Endothelial cell of umbilical vein (primary cell): ENCODE data around the gene ARFRP1. TPM values are rescaled to one million over a fixed set of nuclear protein-coding genes. Genes with fewer than 3 reads are reported as not detected.

Experiments
- BruUV-seq: library from RNA; stranded (reverse); fragments of 400-500 nt; replicated peaks from 2 replicates; lab custom pipeline; 2021; lab: Mats Ljungman, UMichigan
- CTCF ChIA-PET: fragments of 300-600, 350-600 bp; sonication (Branson Sonifier 250); formaldehyde crosslinking; loops from one replicate; lab custom pipeline; 2021; ENCODE audit warnings: antibody characterized with exemption, inconsistent platforms; lab: Charles Lee
- POLR2A ChIA-PET: fragments of 300-600, 350-600 bp; sonication (Branson Sonifier 250); formaldehyde crosslinking; loops from one replicate; lab custom pipeline; 2021; ENCODE audit warnings: antibody characterized with exemption, inconsistent platforms; lab: Charles Lee
- DNase-seq: peaks from one replicate; pipeline ENCODE4 v3.0.0-alpha.2; 2011; ENCODE audit warnings: low read depth, low spot score
- FAIRE-seq: peaks from 2 replicates; lab custom pipeline; 2011; peaks lifted over from hg19 to GRCh38; lab: Jason Lieb, UNC
- H2AFZ ChIP-seq: 2 replicates; pipeline ENCODE4 v1.6.0; 2012; ENCODE audit warnings: low read depth, low read length, control low read depth, inconsistent platforms
- H3K27ac ChIP-seq: 2 replicates; pipeline ENCODE4 v1.5.1; 2011; ENCODE audit warnings: low read depth, mild to moderate bottlenecking, control low read depth, low read length, moderate library complexity; ENCODE audit not compliant: insufficient read depth
- H3K27me3 ChIP-seq, 2 experiments: 2 replicates each; pipeline versions ENCODE4 v1.6.0 to v1.6.1; 2011; ENCODE audit warnings: low read length in 2 of 2, mixed read lengths in 1 of 2; ENCODE audit not compliant: control insufficient read depth in 2 of 2, insufficient read depth in 2 of 2
- H3K36me3 ChIP-seq, 2 experiments: 2 replicates in 1 of 2; 3 replicates in 1 of 2; pipeline ENCODE4 v1.5.1; 2011; ENCODE audit warnings: low read length in 2 of 2, mild to moderate bottlenecking in 1 of 2, moderate library complexity in 1 of 2; ENCODE audit not compliant: control insufficient read depth in 2 of 2, insufficient read depth in 2 of 2; ENCODE audit errors: extremely low read depth in 1 of 2
- H3K4me1 ChIP-seq: 3 replicates; pipeline ENCODE4 v1.5.1; 2011; ENCODE audit warnings: mild to moderate bottlenecking, low read length; ENCODE audit not compliant: control insufficient read depth, insufficient read depth; ENCODE audit errors: extremely low read depth
- H3K4me2 ChIP-seq: 2 replicates; pipeline ENCODE4 v1.6.1; 2011; ENCODE audit warnings: low read length, control low read depth, mixed read lengths; ENCODE audit not compliant: insufficient read depth
- H3K4me3 ChIP-seq, 3 experiments: fragments of 200-600 bp in 1 of 3; sonication (generic), shearing (Covaris generic) in 1 of 3; replicated peaks in 1 of 3; 2 replicates each; pipeline ENCODE4 v1.5.1; 2011 to 2016; ENCODE audit warnings: control low read depth in 3 of 3, low read length in 3 of 3, mild to moderate bottlenecking in 2 of 3, inconsistent platforms in 1 of 3, low read depth in 1 of 3, moderate library complexity in 1 of 3; ENCODE audit not compliant: insufficient read depth in 1 of 3
- H3K79me2 ChIP-seq: 2 replicates; pipeline ENCODE4 v1.6.0; 2012; ENCODE audit warnings: low read length, inconsistent platforms; ENCODE audit not compliant: control insufficient read depth, insufficient read depth
- H3K9ac ChIP-seq: replicated peaks from 2 replicates; pipeline ENCODE3; 2011; ENCODE audit warnings: low read length, control low read depth; ENCODE audit not compliant: insufficient read depth; ENCODE audit errors: extremely low read depth
- H3K9me1 ChIP-seq: replicated peaks from 3 replicates; pipeline ENCODE4 v1.6.0; 2011; ENCODE audit warnings: mild to moderate bottlenecking, low read length; ENCODE audit not compliant: control insufficient read depth, insufficient read depth; ENCODE audit errors: extremely low read depth
- H3K9me3 ChIP-seq: replicated peaks from 2 replicates; pipeline ENCODE4 v1.5.1; 2012; ENCODE audit warnings: low read length, inconsistent platforms; ENCODE audit not compliant: control insufficient read depth, insufficient read depth
- H4K20me1 ChIP-seq: replicated peaks from 2 replicates; pipeline ENCODE3; 2011; ENCODE audit warnings: mild to moderate bottlenecking, low read length; ENCODE audit not compliant: control insufficient read depth, insufficient read depth; ENCODE audit errors: extremely low read depth
- EZH2 ChIP-seq: IDR thresholded peaks from 2 replicates; pipeline ENCODE4 v1.6.1; 2012; ENCODE audit warnings: borderline replicate concordance, low read depth, mild to moderate bottlenecking, moderate library complexity, low read length, inconsistent platforms; ENCODE audit not compliant: severe bottlenecking
- FOS ChIP-seq: IDR thresholded peaks from 2 replicates; pipeline ENCODE4 v1.6.1; 2011; ENCODE audit warnings: mild to moderate bottlenecking, low read length, moderate library complexity, borderline replicate concordance; ENCODE audit not compliant: insufficient read depth
- GATA2 ChIP-seq: IDR thresholded peaks from 2 replicates; pipeline ENCODE4 v1.7.0; 2011; ENCODE audit warnings: low read depth, mild to moderate bottlenecking, moderate library complexity, mixed read lengths, low read length; ENCODE audit not compliant: insufficient read length, insufficient read depth
- JUN ChIP-seq: IDR thresholded peaks from 2 replicates; pipeline ENCODE4 v1.6.1; 2011; ENCODE audit warnings: borderline replicate concordance, low read depth; ENCODE audit not compliant: insufficient read length, insufficient read depth
- MAX ChIP-seq: IDR thresholded peaks from 2 replicates; pipeline ENCODE4 v1.6.1; 2011; ENCODE audit not compliant: insufficient read depth, insufficient read length
- MYC ChIP-seq: IDR thresholded peaks from one replicate; pipeline ENCODE4 v1.6.1; 2011; ENCODE audit warnings: mild to moderate bottlenecking, low read depth, low read length
- POLR2A ChIP-seq: IDR thresholded peaks from 2 replicates; pipeline ENCODE4 v1.6.1; 2012; ENCODE audit warnings: low read depth, mild to moderate bottlenecking, control low read depth, low read length
- POLR2AphosphoS5 ChIP-seq: IDR thresholded peaks from 2 replicates; pipeline ENCODE4 v1.6.1; 2012; ENCODE audit warnings: low read depth, mild to moderate bottlenecking, control low read depth, low read length, moderate library complexity; ENCODE audit not compliant: insufficient read depth
- dilution Hi-C: fragments of 300-500 bp; cut with MboI; formaldehyde crosslinking; loops from one replicate; pipeline ENCODE4 v1.15.0; 2019; ENCODE audit warnings: low sequenced_read_pairs; ENCODE audit not compliant: extremely low pct_ligation_motif_present
- intact Hi-C: fragments of 100-400 bp; cut with micrococcal nuclease; formaldehyde crosslinking; loops from one replicate; pipeline ENCODE4 v1.10.0; 2022
- polyA plus RNA-seq, 4 experiments: library from polyadenylated mRNA; depleted of rRNA in 3 of 4; stranded (reverse) in 3 of 4; unstranded in 1 of 4; fragments of >200 nt; gene quantifications; 2 replicates each; pipeline versions ENCODE4 v1.2.1 to v1.2.3, GENCODE V29; 2011 to 2012; ENCODE audit warnings: missing spikeins in 1 of 4
- total RNA-seq: library from RNA; stranded (reverse); gene quantifications from 2 replicates; pipeline ENCODE4 v1.2.3, GENCODE V29; 2021
- TF ChIP-seq, protein P1 (sequence below), 2 donors: IDR thresholded peaks; 1 replicate in 1 of 2; 2 replicates in 1 of 2; pipeline ENCODE4 v1.5.1; 2011; ENCODE audit warnings: low read length in 2 of 2, mild to moderate bottlenecking in 2 of 2, moderate library complexity in 2 of 2, control low read depth in 1 of 2, inconsistent platforms in 1 of 2, low read depth in 1 of 2; ENCODE audit not compliant: insufficient read depth in 1 of 2; ENCODE audit errors: extremely low read depth in 1 of 2

Gene ARFRP1
- total and polyA plus RNA-seq, 2 donors (not counting 3 experiments of a cell fraction or from before 2014, with no cell fraction given), result 48.7 to 51.6 TPM

DNA sequence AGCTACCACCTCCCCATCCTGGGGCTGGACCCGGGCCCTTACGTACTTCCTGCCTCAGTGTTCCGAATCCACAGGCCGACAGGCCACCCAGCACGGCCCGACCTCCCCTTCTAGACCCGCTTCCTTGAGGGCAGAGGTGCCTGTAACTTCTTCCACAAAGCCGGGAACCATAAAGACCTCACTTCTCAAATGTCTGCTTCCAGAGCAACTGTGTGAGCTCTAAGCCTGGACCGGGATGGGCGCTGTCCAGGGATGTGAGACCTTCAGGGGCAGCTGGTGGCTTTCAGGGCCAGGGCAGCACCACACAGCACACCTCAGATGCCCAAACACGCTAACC, 41.1 kb upstream of the ARFRP1 start:
- no peaks in the 10 kb centered on the region for H3K36me3 ChIP-seq
- H3K9me3 ChIP-seq, result no peaks in the 10 kb centered on the region
- no peaks in the 10 kb centered on the region for H3K4me1 ChIP-seq
- FAIRE-seq, result no peak
- TF ChIP-seq POLR2A (no peak), GATA2 (no peak), POLR2AphosphoS5 (no peak), JUN (no peak), MAX (no peak), FOS (no peak), MYC (no peak), EZH2 (no peak)
- TF ChIP-seq, protein P1, sequence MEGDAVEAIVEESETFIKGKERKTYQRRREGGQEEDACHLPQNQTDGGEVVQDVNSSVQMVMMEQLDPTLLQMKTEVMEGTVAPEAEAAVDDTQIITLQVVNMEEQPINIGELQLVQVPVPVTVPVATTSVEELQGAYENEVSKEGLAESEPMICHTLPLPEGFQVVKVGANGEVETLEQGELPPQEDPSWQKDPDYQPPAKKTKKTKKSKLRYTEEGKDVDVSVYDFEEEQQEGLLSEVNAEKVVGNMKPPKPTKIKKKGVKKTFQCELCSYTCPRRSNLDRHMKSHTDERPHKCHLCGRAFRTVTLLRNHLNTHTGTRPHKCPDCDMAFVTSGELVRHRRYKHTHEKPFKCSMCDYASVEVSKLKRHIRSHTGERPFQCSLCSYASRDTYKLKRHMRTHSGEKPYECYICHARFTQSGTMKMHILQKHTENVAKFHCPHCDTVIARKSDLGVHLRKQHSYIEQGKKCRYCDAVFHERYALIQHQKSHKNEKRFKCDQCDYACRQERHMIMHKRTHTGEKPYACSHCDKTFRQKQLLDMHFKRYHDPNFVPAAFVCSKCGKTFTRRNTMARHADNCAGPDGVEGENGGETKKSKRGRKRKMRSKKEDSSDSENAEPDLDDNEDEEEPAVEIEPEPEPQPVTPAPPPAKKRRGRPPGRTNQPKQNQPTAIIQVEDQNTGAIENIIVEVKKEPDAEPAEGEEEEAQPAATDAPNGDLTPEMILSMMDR (IDR thresholded peaks at IDR 0.05; ENCODE audit: extremely low read depth in 1 of 2, insufficient read depth in 1 of 2, low read depth in 1 of 2, low read length in 2 of 2), result no peak
- no peaks in the 10 kb centered on the region for H4K20me1 ChIP-seq
- H3K9me1 ChIP-seq, result no peaks in the 10 kb centered on the region
- no peak overlapping the region for H3K27ac ChIP-seq
- H2AFZ ChIP-seq, result no peak overlapping the region
- H3K79me2 ChIP-seq, result no peaks in the 10 kb centered on the region
- intact Hi-C loops, result no loop called here
- H3K4me2 ChIP-seq, result no peak overlapping the region
- dilution Hi-C loops, result no loop called here
- ChIA-PET POLR2A (no interaction called here), CTCF (no interaction called here)
- DNase-seq, result no peak
- no peak overlapping the region for H3K9ac ChIP-seq
- BruUV-seq, result no TSS peak
- H3K27me3 ChIP-seq, result no peaks in the 10 kb centered on the region
- H3K4me3 ChIP-seq, result no peak overlapping the region
